Osteocyte (in vitro differentiated cells): Measurements from ENCODE around the gene PCNT. TPM values are rescaled to one million over a fixed set of nuclear protein-coding genes. Genes with fewer than 3 reads are reported as not detected.

Experiments
- DNase-seq: peaks from one replicate; pipeline ENCODE4 v3.0.0; 2021; ENCODE audit warnings: mixed read lengths; ENCODE audit not compliant: unreplicated experiment; ENCODE audit errors: extremely low spot score
- H3K27ac Mint-ChIP-seq: one replicate; pipeline ENCODE4 v1.8.0; 2021; ENCODE audit warnings: mild to moderate bottlenecking, mixed read lengths; ENCODE audit not compliant: unreplicated experiment
- H3K27me3 Mint-ChIP-seq: one replicate; pipeline ENCODE4 v1.8.0; 2021; ENCODE audit warnings: mixed read lengths; ENCODE audit not compliant: unreplicated experiment
- H3K36me3 Mint-ChIP-seq: one replicate; pipeline ENCODE4 v1.8.0; 2021; ENCODE audit warnings: mixed read lengths; ENCODE audit not compliant: unreplicated experiment
- H3K4me1 Mint-ChIP-seq: one replicate; pipeline ENCODE4 v1.8.0; 2021; ENCODE audit warnings: mixed read lengths; ENCODE audit not compliant: unreplicated experiment
- H3K4me3 Mint-ChIP-seq: one replicate; pipeline ENCODE4 v1.8.0; 2021; ENCODE audit warnings: mild to moderate bottlenecking, moderate library complexity, mixed read lengths; ENCODE audit not compliant: unreplicated experiment
- H3K9me3 Mint-ChIP-seq: one replicate; pipeline ENCODE4 v1.8.0; 2021; ENCODE audit warnings: mixed read lengths; ENCODE audit not compliant: unreplicated experiment
- total RNA-seq: library from RNA; stranded (reverse); gene quantifications from 2 replicates; pipeline ENCODE4 v1.2.1, GENCODE V29; 2021
- TF ChIP-seq, protein P1 (sequence below): fragments of 200-600 bp; sonication (generic); IDR thresholded peaks from 2 replicates; pipeline ENCODE4 v1.5.0; 2021; ENCODE audit warnings: antibody characterized with exemption, mild to moderate bottlenecking, moderate library complexity

PCNT gene
- total RNA-seq, 1 donor from 2014 or later = 38.9 TPM

DNA sequence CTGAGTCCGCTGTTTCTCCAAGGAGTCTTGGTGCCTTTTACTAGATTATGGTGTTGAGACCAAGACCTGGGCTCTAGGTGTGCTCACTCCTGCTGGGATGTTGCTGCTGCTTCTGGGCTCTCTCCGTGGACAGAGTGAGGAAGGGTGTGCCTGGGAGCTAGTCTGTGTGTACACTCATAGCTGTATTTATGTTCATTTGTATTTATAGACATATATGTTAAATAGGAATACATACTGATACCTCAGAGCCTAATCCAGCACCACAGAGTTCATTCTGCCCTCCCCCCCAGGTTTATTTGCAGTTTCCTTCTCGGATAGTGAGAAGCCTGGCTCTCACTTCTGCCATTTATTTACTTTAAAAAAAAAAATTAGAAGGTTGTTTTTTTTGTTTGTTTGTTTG lies 12.6 kb downstream of the PCNT start:
- H3K27ac Mint-ChIP-seq = no peak overlapping the region
- H3K27me3 Mint-ChIP-seq = no peaks in the 10 kb centered on the region
- H3K4me1 Mint-ChIP-seq = peaks cover 8% of the 10 kb centered on the region

DNA sequence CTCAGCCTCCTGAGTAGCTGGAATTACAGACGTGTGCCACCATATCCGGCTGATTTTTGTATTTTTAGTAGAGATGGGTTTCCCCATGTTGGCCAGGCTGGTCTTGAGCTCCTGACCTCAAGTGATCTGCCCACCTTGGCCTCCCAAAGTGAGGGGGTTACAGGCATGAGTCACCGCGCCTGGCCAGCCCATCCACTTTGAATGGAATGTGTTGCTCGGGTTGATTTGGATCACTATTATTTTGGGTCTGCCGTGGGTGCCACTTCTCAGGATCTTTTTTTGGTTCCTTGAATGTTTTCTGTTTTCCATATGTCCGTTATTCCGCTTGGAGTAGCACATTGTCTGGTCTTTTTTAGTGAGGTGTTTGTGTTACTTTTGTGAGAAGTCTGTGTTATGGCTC lies 17.0 kb downstream of the PCNT start:
- no peak overlapping the region for H3K4me3 Mint-ChIP-seq
- DNase-seq = no peak
- peaks cover 42% of the 10 kb centered on the region for H3K36me3 Mint-ChIP-seq
- no peaks in the 10 kb centered on the region for H3K4me1 Mint-ChIP-seq
- H3K9me3 Mint-ChIP-seq = no peaks in the 10 kb centered on the region
- TF ChIP-seq, protein P1, sequence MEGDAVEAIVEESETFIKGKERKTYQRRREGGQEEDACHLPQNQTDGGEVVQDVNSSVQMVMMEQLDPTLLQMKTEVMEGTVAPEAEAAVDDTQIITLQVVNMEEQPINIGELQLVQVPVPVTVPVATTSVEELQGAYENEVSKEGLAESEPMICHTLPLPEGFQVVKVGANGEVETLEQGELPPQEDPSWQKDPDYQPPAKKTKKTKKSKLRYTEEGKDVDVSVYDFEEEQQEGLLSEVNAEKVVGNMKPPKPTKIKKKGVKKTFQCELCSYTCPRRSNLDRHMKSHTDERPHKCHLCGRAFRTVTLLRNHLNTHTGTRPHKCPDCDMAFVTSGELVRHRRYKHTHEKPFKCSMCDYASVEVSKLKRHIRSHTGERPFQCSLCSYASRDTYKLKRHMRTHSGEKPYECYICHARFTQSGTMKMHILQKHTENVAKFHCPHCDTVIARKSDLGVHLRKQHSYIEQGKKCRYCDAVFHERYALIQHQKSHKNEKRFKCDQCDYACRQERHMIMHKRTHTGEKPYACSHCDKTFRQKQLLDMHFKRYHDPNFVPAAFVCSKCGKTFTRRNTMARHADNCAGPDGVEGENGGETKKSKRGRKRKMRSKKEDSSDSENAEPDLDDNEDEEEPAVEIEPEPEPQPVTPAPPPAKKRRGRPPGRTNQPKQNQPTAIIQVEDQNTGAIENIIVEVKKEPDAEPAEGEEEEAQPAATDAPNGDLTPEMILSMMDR = no peak
- H3K27me3 Mint-ChIP-seq = no peaks in the 10 kb centered on the region
- H3K27ac Mint-ChIP-seq = no peak overlapping the region

More for the DNA sequence above, 12.6 kb downstream of the PCNT start:
- Mint-ChIP-seq H3K9me3 (no peaks in the 10 kb centered on the region), H3K36me3 (peaks cover 39% of the 10 kb centered on the region), H3K4me3 (no peak overlapping the region)
- DNase-seq = no peak
- TF ChIP-seq, protein P1 = no peak

DNA sequence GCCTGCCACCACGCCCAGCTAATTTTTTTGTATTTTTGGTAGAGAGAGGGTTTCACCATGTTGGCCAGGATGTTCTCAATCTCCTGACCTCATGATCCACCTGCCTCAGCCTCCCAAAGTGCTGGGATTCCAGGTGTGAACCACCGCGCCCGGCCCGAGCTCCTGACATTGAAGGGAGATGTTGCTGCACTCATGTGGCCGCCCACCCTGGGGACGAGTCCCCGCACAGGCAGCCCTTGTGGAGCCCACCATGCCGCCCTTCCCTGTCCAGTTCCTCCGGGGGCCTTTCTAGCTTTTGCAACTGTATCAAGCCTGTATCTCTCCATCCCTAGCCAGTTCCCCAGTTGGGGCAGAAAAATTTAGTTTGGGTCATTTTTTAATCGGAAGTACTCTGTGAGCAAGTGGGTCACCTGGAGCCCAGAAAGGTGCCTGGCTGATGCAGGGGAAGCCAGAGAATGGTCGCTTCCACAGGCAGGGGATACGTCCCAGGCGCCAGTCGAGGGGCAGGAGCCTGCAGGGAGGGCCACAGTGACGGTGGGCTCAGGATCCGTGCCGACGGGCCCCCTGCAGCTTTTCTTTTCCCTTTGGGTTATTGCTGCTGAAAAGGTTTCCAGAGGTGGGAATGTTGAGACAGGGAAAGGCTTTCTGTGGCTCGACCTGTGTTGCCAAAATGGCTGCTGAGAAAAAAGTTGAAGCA lies 20.4 kb downstream of the PCNT start:
- H3K9me3 Mint-ChIP-seq = no peaks in the 10 kb centered on the region
- no peaks in the 10 kb centered on the region for H3K27me3 Mint-ChIP-seq
- H3K4me1 Mint-ChIP-seq = no peaks in the 10 kb centered on the region
- no peak overlapping the region for H3K27ac Mint-ChIP-seq
- TF ChIP-seq, protein P1 = no peak
- no peak for DNase-seq
- peaks cover 41% of the 10 kb centered on the region for H3K36me3 Mint-ChIP-seq
- H3K4me3 Mint-ChIP-seq = no peak overlapping the region

DNA sequence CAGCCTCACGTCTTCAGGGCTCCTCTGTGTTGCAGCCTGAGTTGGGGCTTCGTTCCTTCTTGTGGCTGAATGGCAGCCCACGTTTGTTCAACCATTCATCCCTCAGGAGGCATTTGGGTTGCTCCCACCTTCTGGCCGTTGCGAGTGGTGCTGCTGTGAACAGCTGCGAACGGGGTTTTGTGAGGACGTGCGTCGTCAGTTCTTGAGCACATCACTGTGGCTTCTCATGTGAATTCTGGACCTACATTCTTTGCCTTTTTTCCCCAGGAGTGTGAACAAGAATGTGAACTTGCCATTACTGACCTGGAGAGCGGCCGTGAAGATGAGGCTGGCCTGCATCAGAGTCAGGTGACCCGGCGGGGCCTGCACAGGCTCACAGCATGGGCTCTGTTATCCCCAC lies 21.9 kb downstream of the PCNT start:
- Mint-ChIP-seq H3K4me1 (no peaks in the 10 kb centered on the region), H3K36me3 (peaks cover 37% of the 10 kb centered on the region), H3K27ac (no peak overlapping the region), H3K9me3 (no peaks in the 10 kb centered on the region), H3K27me3 (no peaks in the 10 kb centered on the region), H3K4me3 (no peak overlapping the region)
- TF ChIP-seq, protein P1 = no peak
- no peak for DNase-seq

DNA sequence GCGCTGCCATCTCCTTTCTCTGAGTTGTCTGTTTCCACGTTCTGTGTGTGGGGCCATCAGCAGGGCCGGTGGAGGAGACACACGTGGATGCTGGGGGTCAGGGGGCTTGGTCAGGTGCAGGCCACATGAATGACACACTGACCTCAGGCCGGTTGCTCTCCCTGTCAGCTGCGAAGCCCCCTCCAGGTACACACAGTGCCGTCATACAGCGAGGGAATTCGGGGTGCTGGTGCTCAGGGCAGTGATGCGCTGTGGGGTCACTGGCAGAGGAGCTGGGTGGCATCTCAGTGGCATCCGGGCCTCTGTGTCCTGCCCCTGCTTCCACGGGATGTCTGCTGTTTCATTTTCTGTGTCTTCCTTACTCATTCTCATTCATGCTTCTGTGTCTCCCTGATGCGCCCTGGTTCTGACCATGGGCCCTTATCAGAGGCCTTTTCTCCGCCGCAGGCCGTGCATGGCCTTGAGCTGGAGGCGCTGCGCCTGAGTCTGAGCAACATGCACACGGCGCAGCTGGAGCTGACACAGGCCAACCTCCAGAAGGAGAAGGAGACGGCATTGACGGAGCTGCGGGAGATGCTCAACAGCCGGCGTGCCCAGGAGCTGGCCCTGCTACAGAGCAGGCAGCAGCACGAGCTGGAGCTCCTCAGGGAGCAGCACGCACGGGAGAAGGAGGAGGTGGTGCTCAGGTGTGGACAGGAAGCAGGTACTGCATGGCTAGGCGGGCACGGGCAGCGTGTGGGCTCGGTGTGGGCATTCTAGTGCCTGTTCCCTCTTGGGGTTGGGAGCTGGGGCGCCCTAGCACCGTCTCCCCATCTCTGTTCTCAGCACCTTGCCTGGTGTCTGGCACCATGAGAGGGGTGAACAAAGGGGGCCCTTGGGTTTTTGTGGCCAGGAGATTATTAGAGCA lies 22.6 kb downstream of the PCNT start:
- no peaks in the 10 kb centered on the region for H3K4me1 Mint-ChIP-seq
- no peak overlapping the region for H3K4me3 Mint-ChIP-seq
- H3K36me3 Mint-ChIP-seq = peaks cover 34% of the 10 kb centered on the region
- H3K9me3 Mint-ChIP-seq = no peaks in the 10 kb centered on the region
- no peak overlapping the region for H3K27ac Mint-ChIP-seq
- TF ChIP-seq, protein P1 = no peak
- no peaks in the 10 kb centered on the region for H3K27me3 Mint-ChIP-seq
- no peak for DNase-seq
